ENCODE data around the gene KAT2B. TPM values are rescaled to one million over a fixed set of nuclear protein-coding genes. Genes with fewer than 3 reads are reported as not detected.
A peak's percentile ranks its signal among the peaks of the same experiment; 100 is the strongest.

KAT2B gene
- total RNA-seq, 1 donor from 2014 or later = 12.2 TPM

- Mint-ChIP-seq H3K4me3 (no peak overlapping the region), H3K27ac (ENCODE audit: unreplicated experiment) (peak overlapping the region; percentile 53), H3K36me3 (ENCODE audit: low read depth) (peaks cover 9% of the 10 kb centered on the region), H3K4me1 (peaks cover 24% of the 10 kb centered on the region), H3K9me3 (peaks cover 3% of the 10 kb centered on the region), H3K27me3 (ENCODE audit: low read depth) (no peaks in the 10 kb centered on the region)
- TF ChIP-seq CTCF (conservative IDR thresholded peaks at IDR 0.05) = no peak
- no peak for DNase-seq (ENCODE audit: low read depth, low spot score)
These were observed 100.6 kb downstream of the KAT2B start for GRCh38 chr3:20140881-20141280.

GRCh38 chr3:20141316-20141715 lies 101.1 kb downstream of the KAT2B start:
- Mint-ChIP-seq H3K4me3 (no peak overlapping the region), H3K27ac (ENCODE audit: unreplicated experiment) (peak overlapping the region; percentile 90), H3K36me3 (ENCODE audit: low read depth) (peaks cover 9% of the 10 kb centered on the region), H3K4me1 (peaks cover 24% of the 10 kb centered on the region), H3K27me3 (ENCODE audit: low read depth) (no peaks in the 10 kb centered on the region), H3K9me3 (peaks cover 3% of the 10 kb centered on the region)
- DNase-seq (ENCODE audit: low read depth, low spot score) = no peak
- no peak for TF ChIP-seq CTCF (conservative IDR thresholded peaks at IDR 0.05)

GRCh38 chr3:20141851-20142250 lies 101.6 kb downstream of the KAT2B start:
- Mint-ChIP-seq H3K27ac (ENCODE audit: unreplicated experiment) (peak overlapping the region; percentile 90), H3K36me3 (ENCODE audit: low read depth) (peaks cover 9% of the 10 kb centered on the region), H3K4me3 (peak overlapping the region; percentile 70), H3K27me3 (ENCODE audit: low read depth) (no peaks in the 10 kb centered on the region), H3K4me1 (peaks cover 24% of the 10 kb centered on the region), H3K9me3 (peaks cover 3% of the 10 kb centered on the region)
- TF ChIP-seq CTCF (conservative IDR thresholded peaks at IDR 0.05) = no peak
- DNase-seq (ENCODE audit: low read depth, low spot score) = peak; percentile 5

GRCh38 chr3:20142517-20142916 lies 102.3 kb downstream of the KAT2B start:
- Mint-ChIP-seq H3K4me3 (no peak overlapping the region), H3K27ac (ENCODE audit: unreplicated experiment) (peak overlapping the region; percentile 72), H3K9me3 (peaks cover 3% of the 10 kb centered on the region), H3K4me1 (peaks cover 24% of the 10 kb centered on the region), H3K36me3 (ENCODE audit: low read depth) (peaks cover 9% of the 10 kb centered on the region), H3K27me3 (ENCODE audit: low read depth) (no peaks in the 10 kb centered on the region)
- TF ChIP-seq CTCF (conservative IDR thresholded peaks at IDR 0.05) = no peak
- no peak for DNase-seq (ENCODE audit: low read depth, low spot score)

GRCh38 chr3:20143519-20143918 lies 103.3 kb downstream of the KAT2B start:
- H3K9me3 Mint-ChIP-seq = peaks cover 3% of the 10 kb centered on the region
- no peak overlapping the region for H3K27ac Mint-ChIP-seq (ENCODE audit: unreplicated experiment)
- no peak for TF ChIP-seq CTCF (conservative IDR thresholded peaks at IDR 0.05)
- H3K36me3 Mint-ChIP-seq (ENCODE audit: low read depth) = peaks cover 9% of the 10 kb centered on the region
- peaks cover 24% of the 10 kb centered on the region for H3K4me1 Mint-ChIP-seq
- no peak overlapping the region for H3K4me3 Mint-ChIP-seq
- no peak for DNase-seq (ENCODE audit: low read depth, low spot score)
- H3K27me3 Mint-ChIP-seq (ENCODE audit: low read depth) = no peaks in the 10 kb centered on the region

- no peaks in the 10 kb centered on the region for H3K27me3 Mint-ChIP-seq (ENCODE audit: low read depth)
- peaks cover 21% of the 10 kb centered on the region for H3K4me1 Mint-ChIP-seq
- TF ChIP-seq CTCF (conservative IDR thresholded peaks at IDR 0.05) = no peak
- DNase-seq (ENCODE audit: low read depth, low spot score) = no peak
- no peak overlapping the region for H3K4me3 Mint-ChIP-seq
- peaks cover 3% of the 10 kb centered on the region for H3K9me3 Mint-ChIP-seq
- peaks cover 12% of the 10 kb centered on the region for H3K36me3 Mint-ChIP-seq (ENCODE audit: low read depth)
- no peak overlapping the region for H3K27ac Mint-ChIP-seq (ENCODE audit: unreplicated experiment)
These were observed 105.6 kb downstream of the KAT2B start for GRCh38 chr3:20145874-20146273.
